Measurements from ENCODE around the gene TLE6.
A peak's percentile ranks its signal among the peaks of the same experiment; 100 is the strongest.
"Not testable (repeated sequence)": the region's sequence is repeated elsewhere in the genome, so short reads cannot be mapped to it uniquely, and the experiment has no call there.

The TLE6 gene

DNA sequence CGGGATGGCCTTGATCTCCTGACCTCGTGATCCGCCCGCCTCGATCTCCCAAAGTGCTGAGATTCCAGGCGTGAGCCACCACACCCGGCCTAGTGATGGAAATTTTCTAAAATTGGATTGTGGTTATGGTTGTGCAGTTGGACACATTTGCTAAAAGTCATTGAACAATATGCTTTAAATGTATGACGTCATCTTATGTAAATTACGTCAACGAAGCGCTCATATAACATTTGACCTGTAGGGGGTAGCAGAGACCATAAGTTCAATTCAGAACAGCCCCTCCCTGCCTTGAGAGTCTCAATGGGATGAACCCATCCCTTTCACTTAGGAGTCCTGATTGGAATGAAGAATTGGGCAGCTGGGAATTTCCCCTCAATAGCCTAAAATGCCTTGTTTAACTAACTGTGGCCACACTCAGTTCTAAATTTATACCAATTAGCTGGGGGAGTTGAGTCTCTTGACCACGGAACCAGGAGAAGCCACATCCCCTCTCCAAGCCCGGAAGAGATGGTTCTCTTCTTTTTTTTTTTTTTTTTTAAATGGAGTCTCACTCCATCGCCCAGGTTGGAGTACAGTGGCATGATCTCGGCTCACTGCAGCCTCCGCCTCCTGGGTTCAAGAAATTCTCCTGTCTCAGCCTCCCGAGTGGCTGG, 15.2 kb upstream of the TLE6 start:
- DNase-seq (ENCODE audit: low spot score in 2 of 2), result peak; percentile 79 to 81
- in situ Hi-C loops (cut with MboI; ENCODE audit: low sequenced_read_pairs), result loop anchor here (5.0 kb wide), 1 partner anchor 140 kb away; no protein-coding TSS in a partner anchor

DNA sequence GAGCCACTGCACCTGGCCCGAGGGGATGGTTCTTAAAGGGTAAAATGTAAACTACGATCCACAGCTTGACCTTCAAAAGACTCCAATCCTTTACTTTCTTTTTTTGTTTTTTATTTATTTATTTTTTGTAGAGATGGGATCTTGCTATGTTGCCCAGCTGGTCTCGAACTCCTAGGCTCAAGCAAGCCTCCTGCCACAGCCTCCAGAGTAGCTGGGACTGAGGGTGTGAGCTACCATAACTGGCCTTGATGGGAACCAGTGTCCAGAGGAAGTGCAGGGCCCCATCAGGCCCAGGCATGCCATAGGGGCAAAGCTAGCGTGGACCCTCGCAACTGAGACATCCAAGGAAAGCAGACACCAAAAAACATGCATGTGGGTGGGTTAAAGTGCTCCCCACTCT, 14.2 kb upstream of the TLE6 start:
- Histone ChIP-seq H3K9me3 (no peaks in the 10 kb centered on the region), H3K4me1 (no peaks in the 10 kb centered on the region), H3K27me3 (ENCODE audit: low read depth) (no peaks in the 10 kb centered on the region), H3K36me3 (replicated peaks) (no peaks in the 10 kb centered on the region), H3K4me3 (no peak overlapping the region)
- in situ Hi-C loops (cut with MboI; ENCODE audit: low sequenced_read_pairs), result loop anchor here (5.0 kb wide), 1 partner anchor 139 kb away; no protein-coding TSS in a partner anchor
- no peak for DNase-seq (ENCODE audit: low spot score in 2 of 2)

More for the DNA sequence above, 15.2 kb upstream of the TLE6 start:
- Histone ChIP-seq H3K4me3 (no peak overlapping the region), H3K36me3 (replicated peaks) (no peaks in the 10 kb centered on the region), H3K4me1 (no peaks in the 10 kb centered on the region), H3K9me3 (no peaks in the 10 kb centered on the region), H3K27me3 (ENCODE audit: low read depth) (no peaks in the 10 kb centered on the region; the same call in 1 of the 2 replicates)

DNA sequence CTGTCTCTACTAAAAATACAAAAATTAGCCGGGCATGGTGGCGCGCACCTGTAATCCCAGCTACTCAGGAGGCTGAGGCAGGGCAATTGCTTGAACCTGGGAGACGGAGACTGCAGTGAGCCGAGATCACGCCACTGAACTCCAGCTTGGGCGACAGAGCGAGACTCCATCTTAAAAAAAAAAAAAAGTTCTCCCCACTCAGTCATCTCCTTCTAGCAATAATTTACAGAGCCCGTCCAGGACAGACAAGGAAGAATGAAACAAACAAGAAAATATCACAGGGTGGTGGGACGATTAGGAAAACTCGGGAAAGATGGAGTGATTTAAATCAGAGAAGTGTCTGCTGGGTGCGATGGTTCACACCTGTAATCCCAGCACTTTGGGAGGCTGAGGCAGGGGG, 13.7 kb upstream of the TLE6 start:
- not testable (repeated sequence) for DNase-seq (ENCODE audit: low spot score in 2 of 2); H3K4me1 ChIP-seq; H3K9me3 ChIP-seq; H3K36me3 ChIP-seq (replicated peaks); H3K27me3 ChIP-seq (ENCODE audit: low read depth); H3K4me3 ChIP-seq
- in situ Hi-C loops (cut with MboI; ENCODE audit: low sequenced_read_pairs), result loop anchor here (5.0 kb wide), 1 partner anchor 139 kb away; no protein-coding TSS in a partner anchor

DNA sequence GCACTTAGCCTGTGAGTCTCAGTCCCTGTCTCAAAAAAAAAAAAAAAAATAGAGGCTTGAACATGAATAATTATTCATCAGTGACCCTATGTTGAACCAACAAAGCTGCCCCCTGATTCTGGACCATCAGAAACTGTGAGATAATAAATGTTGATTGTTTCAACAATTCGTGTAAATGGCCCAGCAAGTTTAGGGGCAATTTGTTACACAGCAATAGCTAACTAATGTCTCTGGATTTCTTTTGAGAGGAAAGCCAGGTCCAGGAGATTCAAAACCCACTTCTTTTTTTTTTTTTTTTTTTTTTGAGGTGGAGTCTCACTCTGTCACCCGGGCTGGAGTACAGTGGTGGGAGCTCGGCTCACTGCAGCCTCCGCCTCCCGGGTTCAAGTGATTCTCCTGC, 12.5 kb upstream of the TLE6 start:
- H3K9me3 ChIP-seq, result no peaks in the 10 kb centered on the region
- H3K27me3 ChIP-seq (ENCODE audit: low read depth), result no peaks in the 10 kb centered on the region
- H3K4me1 ChIP-seq, result no peaks in the 10 kb centered on the region
- H3K36me3 ChIP-seq (replicated peaks), result no peaks in the 10 kb centered on the region
- in situ Hi-C loops (cut with MboI; ENCODE audit: low sequenced_read_pairs), result loop anchor here (5.0 kb wide), 1 partner anchor 137 kb away; no protein-coding TSS in a partner anchor
- DNase-seq (ENCODE audit: low spot score in 2 of 2), result no peak
- no peak overlapping the region for H3K4me3 ChIP-seq

DNA sequence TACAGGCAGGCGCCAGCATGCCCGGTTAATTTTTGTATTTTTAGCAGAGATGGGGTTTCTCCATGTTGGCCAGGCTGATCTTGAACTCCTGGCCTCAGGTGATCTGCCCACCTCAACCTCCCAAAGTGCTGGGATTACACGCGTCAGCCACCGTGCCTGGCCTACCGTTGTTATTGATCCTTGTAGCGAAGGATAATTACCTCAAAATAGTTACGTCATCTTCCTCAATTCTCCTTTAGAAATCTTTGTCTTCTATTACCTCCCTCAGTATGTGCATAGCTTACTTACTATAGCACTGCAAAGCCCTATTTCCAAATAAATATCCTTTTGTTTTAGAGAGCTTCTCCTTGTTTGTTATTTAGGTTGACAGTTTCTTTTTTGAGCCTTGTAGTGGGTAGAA, 9.4 kb upstream of the TLE6 start:
- no peak overlapping the region for H3K4me3 ChIP-seq
- no peaks in the 10 kb centered on the region for H3K4me1 ChIP-seq
- H3K9me3 ChIP-seq, result no peaks in the 10 kb centered on the region
- in situ Hi-C loops (cut with MboI; ENCODE audit: low sequenced_read_pairs), result no loop called here
- H3K36me3 ChIP-seq (replicated peaks), result no peaks in the 10 kb centered on the region
- no peak for DNase-seq (ENCODE audit: low spot score in 2 of 2)
- H3K27me3 ChIP-seq (ENCODE audit: low read depth), result no peaks in the 10 kb centered on the region

DNA sequence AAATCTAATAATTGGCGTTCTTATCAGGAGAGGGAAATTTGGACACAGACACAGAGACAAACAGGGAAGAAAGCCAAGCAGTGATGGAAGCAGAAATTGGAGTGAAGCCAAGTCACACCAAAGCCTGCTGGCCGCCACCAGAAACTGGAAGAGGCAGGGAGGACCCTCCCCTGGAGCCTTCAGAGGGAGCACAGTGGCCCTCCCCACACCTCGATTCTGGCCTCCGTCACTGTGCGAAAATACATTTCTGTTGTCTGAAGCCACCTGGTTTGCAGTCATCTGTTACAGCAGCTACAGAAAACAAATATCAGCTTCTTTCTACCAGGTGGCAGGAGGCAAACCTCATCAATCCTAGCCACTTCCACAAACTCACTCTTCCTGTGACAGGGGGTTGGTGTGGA, 8.3 kb upstream of the TLE6 start:
- Histone ChIP-seq H3K9me3 (no peaks in the 10 kb centered on the region), H3K4me3 (no peak overlapping the region), H3K36me3 (replicated peaks) (no peaks in the 10 kb centered on the region), H3K4me1 (no peaks in the 10 kb centered on the region), H3K27me3 (ENCODE audit: low read depth) (no peaks in the 10 kb centered on the region)
- in situ Hi-C loops (cut with MboI; ENCODE audit: low sequenced_read_pairs), result no loop called here
- no peak for DNase-seq (ENCODE audit: low spot score in 2 of 2)

DNA sequence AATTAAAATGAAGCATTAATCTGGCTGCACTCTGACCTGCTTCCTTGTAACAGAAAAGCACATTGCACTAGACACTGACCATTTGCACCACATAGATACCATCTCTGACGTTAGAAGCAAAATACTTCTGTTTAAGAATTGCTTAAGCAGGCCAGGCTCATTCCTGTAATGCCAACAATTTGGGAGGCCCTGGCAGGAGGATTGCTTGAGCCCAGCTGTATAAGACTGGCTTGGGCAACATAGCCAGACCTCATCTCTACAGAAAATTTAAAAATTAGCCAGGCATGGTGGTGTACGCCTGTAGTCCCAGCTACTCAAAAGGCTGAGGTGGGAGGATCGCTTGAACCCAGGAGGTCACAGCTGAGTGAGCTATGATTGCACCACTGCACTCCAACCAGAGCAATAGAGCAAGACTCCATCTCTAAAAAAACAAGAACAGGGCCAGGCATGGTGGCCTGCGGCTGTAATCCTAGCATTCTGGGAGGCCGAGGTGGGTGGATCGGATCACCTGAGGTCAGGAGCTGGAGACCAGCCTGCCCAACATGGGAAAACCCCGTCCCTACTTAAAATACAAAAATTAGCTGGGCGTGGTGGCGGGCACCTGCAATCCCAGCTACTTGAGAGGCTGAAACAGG, 7.0 kb upstream of the TLE6 start:
- Histone ChIP-seq H3K4me1 (peaks cover 6% of the 10 kb centered on the region), H3K4me3 (no peak overlapping the region), H3K27me3 (ENCODE audit: low read depth) (no peaks in the 10 kb centered on the region), H3K9me3 (no peaks in the 10 kb centered on the region), H3K36me3 (replicated peaks) (no peaks in the 10 kb centered on the region)
- in situ Hi-C loops (cut with MboI; ENCODE audit: low sequenced_read_pairs), result no loop called here
- no peak for DNase-seq (ENCODE audit: low spot score in 2 of 2)

DNA sequence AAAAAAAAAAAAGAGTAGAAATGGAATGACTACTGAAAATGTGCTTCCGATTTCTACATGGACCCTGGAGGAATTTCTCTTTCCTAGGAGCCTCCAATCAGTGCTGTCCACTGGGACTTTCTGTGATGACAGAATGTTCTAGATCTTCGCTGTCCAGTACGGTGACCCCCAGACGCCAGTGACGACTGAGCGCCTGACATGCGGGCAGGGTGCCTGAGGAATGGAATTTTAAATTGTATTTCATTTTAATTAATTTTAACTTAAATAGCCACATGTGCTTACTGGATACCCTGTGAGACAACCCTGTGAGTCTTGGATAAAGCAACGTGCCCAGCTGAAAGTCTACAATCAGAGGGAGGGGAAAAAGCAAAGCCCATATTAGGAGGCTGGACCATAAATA, 4.1 kb upstream of the TLE6 start:
- no peaks in the 10 kb centered on the region for H3K9me3 ChIP-seq
- no peak overlapping the region for H3K4me3 ChIP-seq
- in situ Hi-C loops (cut with MboI; ENCODE audit: low sequenced_read_pairs), result no loop called here
- peaks cover 19% of the 10 kb centered on the region for H3K4me1 ChIP-seq
- no peak for DNase-seq (ENCODE audit: low spot score in 2 of 2)
- no peaks in the 10 kb centered on the region for H3K27me3 ChIP-seq (ENCODE audit: low read depth)
- no peaks in the 10 kb centered on the region for H3K36me3 ChIP-seq (replicated peaks)

DNA sequence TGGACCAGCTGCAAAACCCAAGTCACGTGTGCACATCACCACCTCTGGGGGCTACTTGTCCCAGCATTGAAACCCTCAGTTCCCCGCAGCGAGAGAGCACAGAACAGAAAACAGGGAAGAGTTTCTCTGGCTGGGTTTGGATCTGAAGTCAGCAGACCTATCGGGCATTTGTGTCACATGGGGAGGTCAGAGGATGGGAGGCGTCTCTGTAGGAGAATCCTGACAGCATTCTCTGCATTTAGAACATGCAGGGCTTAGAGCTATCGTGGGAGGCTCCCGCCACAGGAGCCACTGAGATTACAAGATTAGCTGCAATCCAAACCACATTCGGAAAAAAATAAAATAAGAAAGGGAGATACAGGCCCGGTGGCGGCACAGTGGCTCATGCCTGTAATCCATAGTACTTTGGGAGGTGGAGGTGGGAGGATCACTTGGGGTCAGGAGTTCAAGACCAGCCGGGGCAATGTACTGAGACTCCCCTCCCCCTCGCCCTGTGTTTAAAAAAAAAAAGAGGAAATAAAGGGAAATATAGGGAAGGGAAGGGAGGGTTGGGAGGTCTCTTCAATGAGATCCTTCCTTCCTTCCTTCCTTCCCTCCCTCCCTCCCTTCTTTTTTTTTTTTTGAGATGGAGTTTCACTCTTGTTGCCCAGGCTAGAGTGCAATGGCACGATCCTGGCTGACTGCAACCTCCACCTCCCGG, 2.9 kb upstream of the TLE6 start:
- no peaks in the 10 kb centered on the region for H3K36me3 ChIP-seq (replicated peaks)
- DNase-seq (ENCODE audit: low spot score in 2 of 2), result peak in 1 of 2 experiments; percentile 34
- in situ Hi-C loops (cut with MboI; ENCODE audit: low sequenced_read_pairs), result no loop called here
- peaks cover 19% of the 10 kb centered on the region for H3K4me1 ChIP-seq
- no peak overlapping the region for H3K4me3 ChIP-seq
- no peaks in the 10 kb centered on the region for H3K27me3 ChIP-seq (ENCODE audit: low read depth)
- H3K9me3 ChIP-seq, result no peaks in the 10 kb centered on the region

DNA sequence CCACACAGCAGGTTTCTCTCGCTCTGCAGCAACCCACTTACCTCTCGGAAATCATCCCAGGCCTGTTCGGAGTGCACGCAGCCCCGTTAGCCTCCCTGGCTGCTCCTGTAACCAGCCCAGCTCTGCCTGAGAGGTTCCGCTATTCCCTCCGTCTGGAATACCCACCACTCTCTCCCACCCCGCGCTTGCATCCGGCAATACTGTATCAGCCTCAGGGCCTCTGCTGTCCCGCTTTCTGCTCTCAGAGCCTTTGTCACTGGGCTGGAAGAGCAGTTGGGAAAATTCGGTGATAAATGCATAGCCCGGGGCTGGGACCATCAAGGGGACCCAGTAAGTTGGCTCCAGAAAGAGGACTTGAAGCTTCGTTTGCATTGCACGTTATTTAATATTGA, 759 bp upstream of the TLE6 start:
- in situ Hi-C loops (cut with MboI; ENCODE audit: low sequenced_read_pairs), result no loop called here
- Histone ChIP-seq H3K4me3 (peak overlapping the region; percentile 38), H3K36me3 (replicated peaks) (no peaks in the 10 kb centered on the region), H3K27me3 (ENCODE audit: low read depth) (no peaks in the 10 kb centered on the region), H3K4me1 (peaks cover 19% of the 10 kb centered on the region), H3K9me3 (no peaks in the 10 kb centered on the region)
- DNase-seq (ENCODE audit: low spot score in 2 of 2), result peak in 1 of 2 experiments; percentile 56

DNA sequence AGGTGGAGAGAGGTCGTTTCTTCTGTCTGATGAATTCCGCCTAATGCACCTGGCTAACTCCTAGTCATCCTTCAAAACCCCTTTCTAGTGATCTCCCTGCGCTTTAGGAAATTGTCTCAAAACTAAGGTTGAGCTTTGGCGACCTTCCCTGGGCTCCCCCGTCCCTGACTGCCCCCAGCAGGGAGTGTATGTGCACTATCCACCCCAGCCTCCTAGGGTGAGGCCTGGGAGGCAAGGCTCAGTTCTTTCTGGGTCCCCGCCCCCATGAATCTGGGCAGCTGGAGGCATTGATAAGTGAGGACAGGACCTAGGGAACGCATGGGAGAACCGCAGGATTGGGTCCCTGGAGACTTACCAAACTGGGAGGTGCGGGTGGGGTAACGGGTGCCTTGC, 378 bp downstream of the TLE6 start:
- H3K9me3 ChIP-seq, result no peaks in the 10 kb centered on the region
- peaks cover 19% of the 10 kb centered on the region for H3K4me1 ChIP-seq
- peak in 1 of 2 experiments; percentile 40 for DNase-seq (ENCODE audit: low spot score in 2 of 2)
- H3K4me3 ChIP-seq, result peak overlapping the region; percentile 38
- H3K27me3 ChIP-seq (ENCODE audit: low read depth), result no peaks in the 10 kb centered on the region
- in situ Hi-C loops (cut with MboI; ENCODE audit: low sequenced_read_pairs), result no loop called here
- H3K36me3 ChIP-seq (replicated peaks), result no peaks in the 10 kb centered on the region

DNA sequence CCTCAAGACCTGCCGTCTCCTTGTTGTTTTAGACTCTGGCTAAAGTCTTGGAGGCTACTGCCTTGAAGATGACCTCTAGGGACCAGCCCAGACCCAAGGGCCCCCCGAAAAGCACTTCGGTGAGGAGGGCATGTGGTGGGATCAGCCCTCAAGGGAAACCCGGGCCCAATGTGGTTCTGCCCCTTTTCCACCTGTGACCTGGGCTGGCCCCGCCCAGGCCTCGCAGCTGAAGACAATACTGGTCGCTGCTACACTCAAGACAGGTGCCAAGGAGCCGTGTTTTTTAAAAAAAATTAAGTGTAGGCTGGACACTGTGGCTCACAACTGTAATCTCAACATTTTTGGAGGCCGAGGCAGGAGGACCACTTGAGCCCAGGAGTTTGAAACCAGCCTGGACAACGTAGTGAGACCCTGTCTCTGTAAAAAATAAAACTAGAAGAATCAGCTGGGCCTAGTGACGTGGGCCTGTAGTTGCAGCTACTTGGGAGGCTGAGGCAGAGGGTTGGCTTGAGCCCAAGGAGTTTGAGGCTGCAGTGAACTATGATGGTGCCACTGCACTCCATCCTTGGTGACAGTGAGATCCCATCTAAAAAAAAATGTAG, 903 bp downstream of the TLE6 start:
- Histone ChIP-seq H3K4me1 (peaks cover 22% of the 10 kb centered on the region), H3K9me3 (no peaks in the 10 kb centered on the region), H3K4me3 (no peak overlapping the region; the same call in 1 of the 2 replicates), H3K36me3 (replicated peaks) (no peaks in the 10 kb centered on the region), H3K27me3 (ENCODE audit: low read depth) (no peaks in the 10 kb centered on the region)
- in situ Hi-C loops (cut with MboI; ENCODE audit: low sequenced_read_pairs), result no loop called here
- no peak for DNase-seq (ENCODE audit: low spot score in 2 of 2)

DNA sequence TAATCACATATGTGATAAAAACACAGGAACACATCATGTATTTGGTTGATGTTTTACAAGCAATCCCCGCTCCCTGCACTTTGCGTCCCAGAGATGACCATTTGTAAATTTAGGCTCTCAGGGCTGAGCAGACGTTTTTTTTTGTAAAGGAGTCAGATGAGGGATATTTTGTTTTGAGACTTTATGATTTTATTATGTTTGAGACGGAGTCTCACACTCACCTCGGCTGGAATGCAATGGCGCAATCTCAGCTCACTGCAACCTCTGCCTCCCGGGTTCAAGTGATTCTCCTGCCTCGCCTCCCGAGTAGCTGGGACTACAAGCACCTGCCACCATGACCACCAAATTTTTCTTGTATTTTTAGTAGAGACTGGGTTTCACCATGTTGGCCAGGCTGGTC, 1.4 kb downstream of the TLE6 start:
- in situ Hi-C loops (cut with MboI; ENCODE audit: low sequenced_read_pairs), result no loop called here
- Histone ChIP-seq H3K36me3 (replicated peaks) (no peaks in the 10 kb centered on the region), H3K4me3 (no peak overlapping the region), H3K27me3 (ENCODE audit: low read depth) (no peaks in the 10 kb centered on the region), H3K4me1 (peaks cover 26% of the 10 kb centered on the region), H3K9me3 (no peaks in the 10 kb centered on the region)
- DNase-seq (ENCODE audit: low spot score in 2 of 2), result no peak

DNA sequence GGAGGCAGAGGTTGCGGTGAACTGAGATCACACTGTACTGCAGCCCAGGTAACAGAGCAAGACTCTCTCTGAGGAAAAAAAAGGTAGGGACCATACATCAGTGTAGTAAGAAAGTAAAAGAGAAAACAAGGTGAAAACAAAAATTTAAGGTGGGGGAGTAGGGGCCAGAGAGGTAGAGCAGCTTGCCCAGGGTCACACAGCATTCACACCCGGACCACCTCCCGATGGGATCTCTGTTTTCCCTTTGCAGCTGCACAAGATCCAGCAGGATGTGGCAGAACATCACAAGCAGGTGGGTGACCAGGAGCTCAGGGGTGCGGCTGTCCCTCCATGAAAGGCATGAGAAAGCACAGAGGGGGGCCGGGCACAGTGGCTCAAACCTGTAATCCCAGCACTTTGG, 4.5 kb downstream of the TLE6 start:
- peaks cover 20% of the 10 kb centered on the region for H3K4me1 ChIP-seq
- in situ Hi-C loops (cut with MboI; ENCODE audit: low sequenced_read_pairs), result no loop called here
- H3K27me3 ChIP-seq (ENCODE audit: low read depth), result no peaks in the 10 kb centered on the region
- no peak overlapping the region for H3K4me3 ChIP-seq
- H3K36me3 ChIP-seq (replicated peaks), result no peaks in the 10 kb centered on the region
- no peak for DNase-seq (ENCODE audit: low spot score in 2 of 2)
- no peaks in the 10 kb centered on the region for H3K9me3 ChIP-seq

All from HAP-1 (cell line).